Upper lobe of left lung (tissue), 4 donors: ENCODE measurements around the gene RPEL1.

Experiments
- CTCF ChIP-seq, 6 experiments: fragments of 450-650 bp in 4 of 6; fragments of 200-600 bp in 2 of 6; sonication (generic) in 2 of 6; IDR thresholded peaks; one replicate each; pipeline ENCODE4 v1.5.1; 2016 to 2019; ENCODE audit warnings: antibody characterized with exemption in 6 of 6
- EP300 ChIP-seq, 4 donors: sonication (generic); formaldehyde crosslinking; IDR thresholded peaks; one replicate each; pipeline ENCODE4 v1.5.1; 2017; ENCODE audit warnings: antibody characterized with exemption in 4 of 4, control low read depth in 2 of 4
- POLR2A ChIP-seq, 4 donors: fragments of 450-650 bp; IDR thresholded peaks; one replicate each; pipeline ENCODE4 v1.5.1; 2016 to 2017; ENCODE audit warnings: antibody characterized with exemption in 4 of 4, mild to moderate bottlenecking in 2 of 4
- POLR2AphosphoS5 ChIP-seq, 2 donors: sonication (generic); formaldehyde crosslinking; IDR thresholded peaks; one replicate each; pipeline ENCODE4 v1.5.1; 2017; ENCODE audit warnings: antibody characterized with exemption in 2 of 2

- TF ChIP-seq POLR2AphosphoS5 (IDR thresholded peaks at IDR 0.05) (no peak), EP300 (IDR thresholded peaks at IDR 0.05) (no peak), POLR2A (IDR thresholded peaks at IDR 0.05) (no peak), CTCF (IDR thresholded peaks at IDR 0.05) (no peak)
Observed at GRCh38 chr10:103235775-103236174, 9.9 kb upstream of the RPEL1 start.
